ENCODE data around the gene NOTCH1.

NOTCH1 gene

GRCh38 chr9:136553581-136553980 lies 7.7 kb upstream of the NOTCH1 start:
- no peak overlapping the region for H3K4me3 ChIP-seq (replicated peaks; ENCODE audit: insufficient read depth, low read length)
- no peak overlapping the region for H3K27ac ChIP-seq (replicated peaks)
- H3K27me3 ChIP-seq (ENCODE audit: insufficient read depth, poor library complexity, severe bottlenecking): no peaks in the 10 kb centered on the region
- TF ChIP-seq GABPA (IDR thresholded peaks at IDR 0.05; ENCODE audit: low read depth): no peak
- no peak for TF ChIP-seq POLR2AphosphoS5 (IDR thresholded peaks at IDR 0.05; ENCODE audit: low read depth)
- no peak for TF ChIP-seq SPI1 (IDR thresholded peaks at IDR 0.05; ENCODE audit: borderline replicate concordance, low read depth)
- TF ChIP-seq CTCF (IDR thresholded peaks at IDR 0.05; ENCODE audit: insufficient read depth, low read length): no peak
- TF ChIP-seq, protein P1, sequence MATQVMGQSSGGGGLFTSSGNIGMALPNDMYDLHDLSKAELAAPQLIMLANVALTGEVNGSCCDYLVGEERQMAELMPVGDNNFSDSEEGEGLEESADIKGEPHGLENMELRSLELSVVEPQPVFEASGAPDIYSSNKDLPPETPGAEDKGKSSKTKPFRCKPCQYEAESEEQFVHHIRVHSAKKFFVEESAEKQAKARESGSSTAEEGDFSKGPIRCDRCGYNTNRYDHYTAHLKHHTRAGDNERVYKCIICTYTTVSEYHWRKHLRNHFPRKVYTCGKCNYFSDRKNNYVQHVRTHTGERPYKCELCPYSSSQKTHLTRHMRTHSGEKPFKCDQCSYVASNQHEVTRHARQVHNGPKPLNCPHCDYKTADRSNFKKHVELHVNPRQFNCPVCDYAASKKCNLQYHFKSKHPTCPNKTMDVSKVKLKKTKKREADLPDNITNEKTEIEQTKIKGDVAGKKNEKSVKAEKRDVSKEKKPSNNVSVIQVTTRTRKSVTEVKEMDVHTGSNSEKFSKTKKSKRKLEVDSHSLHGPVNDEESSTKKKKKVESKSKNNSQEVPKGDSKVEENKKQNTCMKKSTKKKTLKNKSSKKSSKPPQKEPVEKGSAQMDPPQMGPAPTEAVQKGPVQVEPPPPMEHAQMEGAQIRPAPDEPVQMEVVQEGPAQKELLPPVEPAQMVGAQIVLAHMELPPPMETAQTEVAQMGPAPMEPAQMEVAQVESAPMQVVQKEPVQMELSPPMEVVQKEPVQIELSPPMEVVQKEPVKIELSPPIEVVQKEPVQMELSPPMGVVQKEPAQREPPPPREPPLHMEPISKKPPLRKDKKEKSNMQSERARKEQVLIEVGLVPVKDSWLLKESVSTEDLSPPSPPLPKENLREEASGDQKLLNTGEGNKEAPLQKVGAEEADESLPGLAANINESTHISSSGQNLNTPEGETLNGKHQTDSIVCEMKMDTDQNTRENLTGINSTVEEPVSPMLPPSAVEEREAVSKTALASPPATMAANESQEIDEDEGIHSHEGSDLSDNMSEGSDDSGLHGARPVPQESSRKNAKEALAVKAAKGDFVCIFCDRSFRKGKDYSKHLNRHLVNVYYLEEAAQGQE (IDR thresholded peaks at IDR 0.05; ENCODE audit: insufficient replicate concordance, low read depth): no peak
- DNase-seq (ENCODE audit: low read depth in 1 of 2, low spot score in 1 of 2): no peak

GRCh38 chr9:136552117-136552703 lies 6.4 kb upstream of the NOTCH1 start:
- peak; percentile 75; the same call in 1 of the 2 replicates for TF ChIP-seq SPI1 (IDR thresholded peaks at IDR 0.05; ENCODE audit: borderline replicate concordance, low read depth)
- TF ChIP-seq, protein P1 (IDR thresholded peaks at IDR 0.05; ENCODE audit: insufficient replicate concordance, low read depth): no peak
- peak; percentile 49 for TF ChIP-seq POLR2AphosphoS5 (IDR thresholded peaks at IDR 0.05; ENCODE audit: low read depth)
- TF ChIP-seq CTCF (IDR thresholded peaks at IDR 0.05; ENCODE audit: insufficient read depth, low read length): no peak
- TF ChIP-seq GABPA (IDR thresholded peaks at IDR 0.05; ENCODE audit: low read depth): no peak
- peak overlapping the region; percentile 72 for H3K27ac ChIP-seq (replicated peaks)
- peak in 1 of 2 experiments; percentile 85 for DNase-seq (ENCODE audit: low read depth in 1 of 2, low spot score in 1 of 2)
- H3K27me3 ChIP-seq (ENCODE audit: insufficient read depth, poor library complexity, severe bottlenecking): no peaks in the 10 kb centered on the region
- H3K4me3 ChIP-seq (replicated peaks; ENCODE audit: insufficient read depth, low read length): no peak overlapping the region

GRCh38 chr9:136551401-136552116 lies 5.7 kb upstream of the NOTCH1 start:
- Histone ChIP-seq H3K27me3 (ENCODE audit: insufficient read depth, poor library complexity, severe bottlenecking) (no peaks in the 10 kb centered on the region), H3K27ac (replicated peaks) (peak overlapping the region; percentile 72), H3K4me3 (replicated peaks; ENCODE audit: insufficient read depth, low read length) (no peak overlapping the region)
- DNase-seq (ENCODE audit: low read depth in 1 of 2, low spot score in 1 of 2): peak in 1 of 2 experiments; percentile 23
- no peak for TF ChIP-seq POLR2AphosphoS5 (IDR thresholded peaks at IDR 0.05; ENCODE audit: low read depth)
- TF ChIP-seq SPI1 (IDR thresholded peaks at IDR 0.05; ENCODE audit: borderline replicate concordance, low read depth): no peak
- no peak for TF ChIP-seq GABPA (IDR thresholded peaks at IDR 0.05; ENCODE audit: low read depth)
- TF ChIP-seq CTCF (IDR thresholded peaks at IDR 0.05; ENCODE audit: insufficient read depth, low read length): no peak
- TF ChIP-seq, protein P1 (IDR thresholded peaks at IDR 0.05; ENCODE audit: insufficient replicate concordance, low read depth): no peak

Data from HL-60 (cell line).